ENCODE results near the gene SNRPD2.
A peak's percentile ranks its signal among the peaks of the same experiment; 100 is the strongest.

Gene SNRPD2

DNA sequence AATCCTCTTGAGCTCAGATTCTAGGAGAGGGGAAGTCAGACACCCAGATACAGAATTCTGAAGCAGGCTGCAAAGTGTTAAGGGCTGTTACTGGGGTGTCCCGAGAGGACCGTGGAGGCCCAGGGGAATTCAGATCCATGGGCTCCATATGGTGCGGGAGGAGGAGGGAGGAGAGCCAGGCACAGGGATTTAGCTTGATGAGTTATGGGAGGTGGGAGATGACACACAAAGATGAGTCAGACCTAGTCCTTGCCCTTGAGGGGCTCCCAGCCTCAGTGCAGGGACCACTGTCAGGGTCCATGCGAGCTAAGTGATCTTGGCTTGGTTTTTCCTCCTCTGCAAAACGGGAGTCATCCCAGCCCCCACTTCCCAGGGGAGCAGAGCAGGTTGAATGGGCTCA, 38.1 kb downstream of the SNRPD2 start:
- Histone ChIP-seq H3K4me1 (ENCODE audit: control insufficient read depth, insufficient read depth, low read length) (no peaks in the 10 kb centered on the region), H3K27ac (ENCODE audit: low read length) (no peak overlapping the region), H3K27me3 (ENCODE audit: control insufficient read depth in 1 of 2, insufficient read depth in 2 of 2, low read length in 2 of 2) (peaks cover 0 to 3% of the 10 kb centered on the region in 2 donors), H3K4me3 (ENCODE audit: low read length in 2 of 2) (no peak overlapping the region), H3K9me3 (ENCODE audit: control insufficient read depth in 2 of 2, low read length in 2 of 2) (no peaks in the 10 kb centered on the region), H3K9ac (ENCODE audit: low read length in 2 of 2) (no peak overlapping the region), H3K36me3 (ENCODE audit: control insufficient read depth in 2 of 2, insufficient read depth in 2 of 2, low read length in 2 of 2) (no peaks in the 10 kb centered on the region)

DNA sequence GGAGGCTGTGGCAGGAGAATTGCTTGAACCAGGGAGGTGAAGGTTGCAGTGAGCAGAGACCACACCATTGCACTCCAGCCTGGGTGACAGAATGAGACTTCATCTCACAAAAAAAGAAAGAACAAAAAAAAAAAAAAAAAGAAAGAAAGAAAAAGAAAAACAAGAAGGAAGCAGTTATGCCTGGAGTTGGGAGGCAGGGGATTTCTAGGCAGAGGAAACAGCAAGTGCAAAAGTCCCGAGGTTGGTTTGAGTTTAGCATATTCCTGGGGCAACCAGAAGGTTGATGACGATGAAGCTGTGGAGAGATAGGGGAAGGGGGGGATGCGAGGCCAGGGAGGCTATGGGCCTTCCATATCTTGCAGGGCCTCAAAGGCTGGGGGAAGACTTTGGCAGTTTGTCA, 41.0 kb downstream of the SNRPD2 start:
- Histone ChIP-seq H3K9me3 (ENCODE audit: control insufficient read depth in 2 of 2, low read length in 2 of 2) (no peaks in the 10 kb centered on the region), H3K27me3 (ENCODE audit: control insufficient read depth in 1 of 2, insufficient read depth in 2 of 2, low read length in 2 of 2) (peaks cover 7 to 11% of the 10 kb centered on the region in 2 donors), H3K27ac (ENCODE audit: low read length) (no peak overlapping the region), H3K4me1 (ENCODE audit: control insufficient read depth, insufficient read depth, low read length) (peaks cover 4% of the 10 kb centered on the region), H3K36me3 (ENCODE audit: control insufficient read depth in 2 of 2, insufficient read depth in 2 of 2, low read length in 2 of 2) (no peaks in the 10 kb centered on the region), H3K4me3 (ENCODE audit: low read length in 2 of 2) (no peak overlapping the region), H3K9ac (ENCODE audit: low read length in 2 of 2) (no peak overlapping the region)

DNA sequence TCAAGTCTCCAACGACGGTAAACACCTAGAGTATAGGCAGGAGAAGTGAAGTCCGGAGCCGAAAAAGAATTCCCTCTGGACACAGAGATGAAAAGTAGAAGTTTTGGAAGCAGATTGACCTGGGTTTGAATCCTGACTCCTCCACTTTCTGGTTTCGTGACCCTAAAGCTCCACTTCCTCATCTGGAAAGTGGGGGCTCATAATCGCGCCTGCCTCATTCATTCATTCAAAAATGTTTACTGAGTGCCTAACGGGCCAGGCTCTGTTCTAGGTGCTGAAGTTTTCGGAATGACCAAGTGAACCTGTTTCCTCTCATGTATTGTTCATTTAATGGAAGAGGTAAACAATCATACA, 45.4 kb downstream of the SNRPD2 start:
- Histone ChIP-seq H3K36me3 (ENCODE audit: control insufficient read depth in 2 of 2, insufficient read depth in 2 of 2, low read length in 2 of 2) (no peaks in the 10 kb centered on the region), H3K27ac (ENCODE audit: low read length) (no peak overlapping the region), H3K4me1 (ENCODE audit: control insufficient read depth, insufficient read depth, low read length) (peaks cover 26% of the 10 kb centered on the region), H3K27me3 (ENCODE audit: control insufficient read depth in 1 of 2, insufficient read depth in 2 of 2, low read length in 2 of 2) (peaks cover 25 to 50% of the 10 kb centered on the region in 2 donors), H3K9ac (ENCODE audit: low read length in 2 of 2) (no peak overlapping the region), H3K9me3 (ENCODE audit: control insufficient read depth in 2 of 2, low read length in 2 of 2) (no peaks in the 10 kb centered on the region), H3K4me3 (ENCODE audit: low read length in 2 of 2) (peak overlapping the region in 1 of 2 donors; percentile 4)

DNA sequence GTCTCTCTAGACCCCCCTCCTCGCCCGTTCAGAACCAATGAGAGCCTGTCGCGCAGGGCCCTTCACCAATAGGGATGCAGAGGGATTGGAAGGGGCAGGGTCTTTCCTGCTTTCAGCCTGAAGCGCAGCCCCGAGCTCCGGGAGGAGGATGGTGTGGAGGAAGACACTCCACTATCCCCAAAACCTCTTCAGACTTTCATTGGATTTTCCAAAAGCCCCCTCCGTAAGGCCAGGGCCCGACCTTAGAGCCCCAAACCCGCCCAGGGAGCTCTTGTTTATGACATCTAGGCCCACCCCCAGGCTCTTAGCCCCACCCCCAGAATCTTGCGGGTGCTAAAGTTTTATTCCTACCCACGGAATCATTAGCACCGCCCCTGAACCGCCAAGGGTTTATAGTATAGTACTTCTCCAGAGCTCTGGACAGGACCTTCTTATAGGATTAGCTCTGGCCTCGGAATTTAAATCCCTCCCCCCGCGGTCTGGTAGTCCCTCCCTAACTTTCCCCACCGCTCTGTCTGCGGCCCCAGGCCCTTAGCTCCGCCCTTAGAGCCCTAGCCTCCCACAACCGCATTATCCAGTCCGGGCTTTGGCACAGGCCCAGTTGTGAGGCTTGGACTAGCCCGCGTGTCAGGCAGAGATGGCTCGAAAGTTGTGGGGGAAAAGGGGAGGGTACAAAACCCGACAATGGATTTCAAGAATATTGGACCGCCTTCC, 46.0 kb downstream of the SNRPD2 start:
- H3K36me3 ChIP-seq (ENCODE audit: control insufficient read depth in 2 of 2, insufficient read depth in 2 of 2, low read length in 2 of 2): no peaks in the 10 kb centered on the region
- no peak overlapping the region for H3K27ac ChIP-seq (ENCODE audit: low read length)
- H3K9ac ChIP-seq (ENCODE audit: low read length in 2 of 2): no peak overlapping the region
- peaks cover 29% of the 10 kb centered on the region for H3K4me1 ChIP-seq (ENCODE audit: control insufficient read depth, insufficient read depth, low read length)
- H3K27me3 ChIP-seq (ENCODE audit: control insufficient read depth in 1 of 2, insufficient read depth in 2 of 2, low read length in 2 of 2): peaks cover 29 to 54% of the 10 kb centered on the region in 2 donors
- peak overlapping the region; percentile 4 to 62 for H3K4me3 ChIP-seq (ENCODE audit: low read length in 2 of 2)
- H3K9me3 ChIP-seq (ENCODE audit: control insufficient read depth in 2 of 2, low read length in 2 of 2): no peaks in the 10 kb centered on the region

DNA sequence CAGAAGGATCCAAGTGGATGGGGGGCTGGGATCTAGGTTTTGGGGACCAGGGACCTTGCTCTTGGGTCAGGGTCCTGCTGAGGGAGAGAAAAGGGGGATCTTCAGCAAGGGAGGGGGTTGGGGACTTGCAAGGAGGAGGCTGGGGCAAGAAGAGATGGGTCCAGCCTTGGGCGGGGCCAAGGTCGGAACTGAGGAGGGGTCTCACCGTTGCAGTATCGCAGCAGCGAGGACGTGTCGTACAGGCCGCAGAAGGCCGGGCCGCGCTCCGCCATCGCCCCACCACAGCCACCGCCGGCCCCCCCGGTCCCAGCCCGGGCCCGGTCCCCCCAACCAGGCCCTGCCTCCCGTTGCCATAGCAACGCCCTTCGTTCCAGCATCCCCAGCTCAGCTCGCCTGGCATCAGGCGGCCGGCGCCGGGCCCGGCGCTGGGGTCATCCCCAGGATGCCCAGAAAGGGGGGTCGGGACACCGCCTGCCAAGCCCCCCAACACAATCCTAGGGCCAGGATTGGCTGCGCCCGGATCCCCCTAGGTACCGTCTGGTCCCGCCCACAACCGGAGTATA, 46.6 kb downstream of the SNRPD2 start:
- no peak overlapping the region for H3K27ac ChIP-seq (ENCODE audit: low read length)
- H3K4me3 ChIP-seq (ENCODE audit: low read length in 2 of 2): peak overlapping the region in 1 of 2 donors; percentile 62
- peaks cover 30 to 55% of the 10 kb centered on the region in 2 donors for H3K27me3 ChIP-seq (ENCODE audit: control insufficient read depth in 1 of 2, insufficient read depth in 2 of 2, low read length in 2 of 2)

DNA sequence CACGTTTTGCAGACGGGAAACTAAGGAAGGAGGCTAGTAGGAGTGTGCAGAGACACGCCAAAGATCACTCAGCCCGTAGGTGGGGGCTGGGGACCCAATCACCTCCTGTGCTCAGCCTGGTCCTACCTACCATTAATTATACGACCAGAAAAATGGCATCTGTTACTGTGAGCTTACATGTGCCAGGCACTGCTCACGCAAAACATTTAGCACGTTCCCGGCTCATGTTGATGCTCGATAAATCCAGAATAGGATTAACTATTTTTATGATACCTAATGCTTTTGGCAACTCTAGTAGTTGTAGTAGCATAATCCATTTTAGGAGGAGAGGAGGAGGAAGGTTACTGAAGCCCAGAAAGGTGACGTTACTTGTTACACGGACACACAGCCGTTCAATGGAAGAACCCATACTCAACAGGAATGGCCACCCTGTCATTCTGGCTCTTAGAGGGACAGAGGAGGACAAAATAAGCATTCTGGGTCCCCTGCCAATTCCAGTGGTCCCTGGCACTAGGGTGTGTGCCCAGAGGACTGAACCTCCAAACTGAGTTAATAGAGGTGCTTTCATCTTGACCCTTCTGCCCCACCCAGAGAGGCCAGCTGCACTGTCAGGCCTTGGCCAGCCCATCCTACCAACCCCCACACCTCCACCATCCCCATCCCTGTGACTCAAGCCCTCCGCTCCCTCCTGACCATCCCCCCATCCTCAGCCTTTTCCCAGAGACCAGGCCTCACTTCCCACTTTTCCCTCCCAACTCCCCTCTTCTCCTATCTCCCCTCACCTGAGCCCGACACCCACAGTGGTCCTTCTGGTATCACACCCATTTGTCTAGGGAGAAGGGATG, 47.6 kb downstream of the SNRPD2 start:
- H3K27me3 ChIP-seq (ENCODE audit: control insufficient read depth in 1 of 2, insufficient read depth in 2 of 2, low read length in 2 of 2): peaks cover 31 to 55% of the 10 kb centered on the region in 2 donors
- H3K9me3 ChIP-seq (ENCODE audit: control insufficient read depth in 2 of 2, low read length in 2 of 2): no peaks in the 10 kb centered on the region
- H3K9ac ChIP-seq (ENCODE audit: low read length in 2 of 2): no peak overlapping the region
- H3K36me3 ChIP-seq (ENCODE audit: control insufficient read depth in 2 of 2, insufficient read depth in 2 of 2, low read length in 2 of 2): no peaks in the 10 kb centered on the region
- peaks cover 31% of the 10 kb centered on the region for H3K4me1 ChIP-seq (ENCODE audit: control insufficient read depth, insufficient read depth, low read length)
- H3K4me3 ChIP-seq (ENCODE audit: low read length in 2 of 2): no peak overlapping the region
- no peak overlapping the region for H3K27ac ChIP-seq (ENCODE audit: low read length)

More for the DNA sequence above, 46.6 kb downstream of the SNRPD2 start:
- Histone ChIP-seq H3K9me3 (ENCODE audit: control insufficient read depth in 2 of 2, low read length in 2 of 2) (no peaks in the 10 kb centered on the region), H3K9ac (ENCODE audit: low read length in 2 of 2) (no peak overlapping the region), H3K36me3 (ENCODE audit: control insufficient read depth in 2 of 2, insufficient read depth in 2 of 2, low read length in 2 of 2) (no peaks in the 10 kb centered on the region), H3K4me1 (ENCODE audit: control insufficient read depth, insufficient read depth, low read length) (peaks cover 29% of the 10 kb centered on the region)

DNA sequence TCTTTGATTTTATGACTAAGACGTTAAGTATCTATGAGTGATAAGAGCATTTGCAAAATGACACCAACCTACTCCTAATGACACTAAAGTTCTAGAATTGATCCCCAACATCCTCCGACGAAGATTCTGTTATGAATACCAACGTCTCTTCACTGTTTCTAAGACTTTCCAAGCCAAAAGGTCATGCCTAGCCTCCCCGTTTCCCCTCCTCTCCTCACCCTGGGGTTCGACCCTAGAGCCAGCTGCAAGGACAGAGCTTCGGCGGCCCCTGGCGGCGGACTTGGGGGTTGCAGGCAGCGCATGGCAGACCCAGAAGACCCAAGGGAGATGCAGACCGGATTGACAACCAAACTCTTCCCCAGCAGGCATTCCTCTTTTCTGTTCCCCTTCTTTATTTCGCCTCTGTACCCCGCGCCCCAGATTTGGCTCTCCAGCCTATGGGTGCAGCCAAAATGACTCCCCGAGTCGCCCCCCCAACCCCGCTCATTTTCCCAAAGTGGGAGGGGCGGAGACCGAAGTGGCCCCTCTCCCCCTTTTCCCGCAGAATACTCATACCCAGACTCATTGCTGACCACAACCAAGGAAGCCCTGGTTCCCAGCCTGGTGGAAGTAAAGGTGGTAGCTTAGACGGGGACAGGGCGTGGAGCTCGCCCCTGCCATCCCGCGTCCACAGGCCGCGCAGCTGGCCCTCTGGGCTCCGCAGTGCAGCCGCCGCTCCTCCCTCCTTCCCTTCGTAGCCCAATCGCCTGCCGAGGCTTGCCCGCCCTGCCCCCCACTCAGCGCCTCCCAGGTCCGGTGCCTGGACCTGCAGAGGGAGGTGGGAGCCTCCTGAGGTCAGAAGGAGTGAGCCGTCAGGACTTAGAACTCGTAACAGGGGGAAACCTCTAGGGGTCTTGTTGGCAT, 48.5 kb downstream of the SNRPD2 start:
- Histone ChIP-seq H3K27me3 (ENCODE audit: control insufficient read depth in 1 of 2, insufficient read depth in 2 of 2, low read length in 2 of 2) (peaks cover 31 to 60% of the 10 kb centered on the region in 2 donors), H3K4me3 (ENCODE audit: low read length in 2 of 2) (peak overlapping the region in 1 of 2 donors; percentile 35), H3K9me3 (ENCODE audit: control insufficient read depth in 2 of 2, low read length in 2 of 2) (no peaks in the 10 kb centered on the region), H3K9ac (ENCODE audit: low read length in 2 of 2) (no peak overlapping the region), H3K27ac (ENCODE audit: low read length) (no peak overlapping the region), H3K36me3 (ENCODE audit: control insufficient read depth in 2 of 2, insufficient read depth in 2 of 2, low read length in 2 of 2) (no peaks in the 10 kb centered on the region), H3K4me1 (ENCODE audit: control insufficient read depth, insufficient read depth, low read length) (peaks cover 37% of the 10 kb centered on the region)

DNA sequence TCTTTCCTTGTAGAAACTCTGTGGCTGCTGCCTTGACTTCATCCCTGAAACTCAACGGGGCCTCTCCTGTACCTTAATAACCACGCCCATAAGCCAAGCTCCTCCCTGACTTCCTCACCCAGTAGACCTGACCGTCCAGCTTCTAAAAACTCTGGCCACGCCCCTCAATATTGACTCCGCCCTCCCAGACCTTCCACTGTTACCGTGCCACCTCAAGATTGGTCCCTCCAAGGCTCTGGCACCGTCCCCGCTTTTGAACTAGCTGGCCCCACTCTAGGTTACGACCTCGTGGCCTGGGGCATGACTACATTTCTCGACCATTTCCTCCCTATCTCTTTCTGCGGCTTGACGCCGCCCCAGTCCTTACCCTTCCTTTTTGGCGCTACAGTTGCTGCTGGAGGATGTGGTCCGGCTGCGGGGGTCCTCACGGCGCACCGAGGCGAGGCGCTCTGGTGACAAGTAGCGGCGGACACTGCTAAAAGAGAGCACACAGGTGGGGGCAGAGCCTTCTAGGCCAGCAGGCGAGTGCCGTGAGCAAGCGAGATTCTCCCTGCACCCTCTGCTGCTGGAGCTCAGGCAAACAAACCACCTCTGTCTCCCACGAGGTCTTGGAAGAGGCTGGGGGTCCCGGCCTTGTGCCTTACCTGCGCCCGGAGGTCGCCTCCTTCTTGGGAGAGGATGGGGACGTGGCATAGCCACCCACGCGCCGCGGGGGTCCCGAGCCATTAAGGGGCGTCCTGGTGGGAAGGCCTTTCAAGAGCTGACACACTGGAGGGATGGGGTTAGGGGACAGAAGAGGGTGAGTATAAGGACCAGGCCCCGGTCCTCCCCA, 50.3 kb downstream of the SNRPD2 start:
- H3K9me3 ChIP-seq (ENCODE audit: control insufficient read depth in 2 of 2, low read length in 2 of 2): no peaks in the 10 kb centered on the region
- H3K36me3 ChIP-seq (ENCODE audit: control insufficient read depth in 2 of 2, insufficient read depth in 2 of 2, low read length in 2 of 2): no peaks in the 10 kb centered on the region
- H3K4me1 ChIP-seq (ENCODE audit: control insufficient read depth, insufficient read depth, low read length): peaks cover 37% of the 10 kb centered on the region
- H3K27ac ChIP-seq (ENCODE audit: low read length): no peak overlapping the region
- peak overlapping the region; percentile 38 to 60 for H3K4me3 ChIP-seq (ENCODE audit: low read length in 2 of 2)
- H3K27me3 ChIP-seq (ENCODE audit: control insufficient read depth in 1 of 2, insufficient read depth in 2 of 2, low read length in 2 of 2): peaks cover 31 to 58% of the 10 kb centered on the region in 2 donors
- no peak overlapping the region for H3K9ac ChIP-seq (ENCODE audit: low read length in 2 of 2)

DNA sequence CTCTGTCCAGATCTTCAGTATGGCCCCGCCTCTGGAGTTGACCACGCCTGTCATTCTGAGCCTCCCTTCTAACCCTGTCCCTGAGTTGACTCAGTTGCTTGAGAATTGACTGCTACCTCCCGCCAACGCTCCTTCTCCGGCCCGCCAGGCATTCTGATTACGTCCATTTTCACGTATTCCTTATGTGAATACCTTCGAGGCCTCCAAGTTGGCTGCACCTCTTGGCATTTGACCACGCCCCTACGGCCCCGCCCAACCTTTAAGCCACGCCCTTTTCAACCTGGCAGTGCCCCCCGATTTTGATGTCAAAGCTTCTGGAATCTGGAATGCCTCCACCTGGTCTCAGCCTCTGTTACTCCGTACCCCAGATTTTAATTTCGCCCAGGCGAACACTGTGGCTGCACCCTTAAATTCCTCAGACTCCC, 50.9 kb downstream of the SNRPD2 start:
- peaks cover 33% of the 10 kb centered on the region for H3K4me1 ChIP-seq (ENCODE audit: control insufficient read depth, insufficient read depth, low read length)
- no peak overlapping the region for H3K9ac ChIP-seq (ENCODE audit: low read length in 2 of 2)
- peak overlapping the region in 1 of 2 donors; percentile 60 for H3K4me3 ChIP-seq (ENCODE audit: low read length in 2 of 2)

More for the DNA sequence above, 50.9 kb downstream of the SNRPD2 start:
- H3K9me3 ChIP-seq (ENCODE audit: control insufficient read depth in 2 of 2, low read length in 2 of 2): no peaks in the 10 kb centered on the region
- peaks cover 24 to 53% of the 10 kb centered on the region in 2 donors for H3K27me3 ChIP-seq (ENCODE audit: control insufficient read depth in 1 of 2, insufficient read depth in 2 of 2, low read length in 2 of 2)
- no peaks in the 10 kb centered on the region for H3K36me3 ChIP-seq (ENCODE audit: control insufficient read depth in 2 of 2, insufficient read depth in 2 of 2, low read length in 2 of 2)
- H3K27ac ChIP-seq (ENCODE audit: low read length): no peak overlapping the region
